HEK293 (cell line): ENCODE data around the gene ZDHHC14.

Experiments
- BCL11B ChIP-seq: fragments of 450-650 bp; formaldehyde crosslinking; IDR thresholded peaks from 2 replicates; pipeline ENCODE4 v1.5.1; 2016; ENCODE audit warnings: low read depth, missing biosample characterization, missing genetic modification characterization
- OVOL3 ChIP-seq: fragments of 450-650 bp; formaldehyde crosslinking; IDR thresholded peaks from 2 replicates; pipeline ENCODE4 v1.5.1; 2016; ENCODE audit warnings: missing biosample characterization, missing genetic modification characterization
- SP2 ChIP-seq: fragments of 450-650 bp; formaldehyde crosslinking; IDR thresholded peaks from 2 replicates; pipeline ENCODE4 v1.5.1; 2016; ENCODE audit warnings: missing biosample characterization, missing genetic modification characterization
- ZNF223 ChIP-seq: fragments of 450-650 bp; formaldehyde crosslinking; IDR thresholded peaks from 2 replicates; pipeline ENCODE4 v1.5.1; 2016; ENCODE audit warnings: missing biosample characterization, missing genetic modification characterization
- ZNF239 ChIP-seq: fragments of 450-650 bp; formaldehyde crosslinking; IDR thresholded peaks from 2 replicates; pipeline ENCODE4 v1.5.1; 2016; ENCODE audit warnings: missing biosample characterization, missing genetic modification characterization
- ZNF350 ChIP-seq: fragments of 450-650 bp; formaldehyde crosslinking; IDR thresholded peaks from 2 replicates; pipeline ENCODE4 v1.5.0; 2017; ENCODE audit warnings: missing biosample characterization, mild to moderate bottlenecking, missing genetic modification characterization
- ZNF366 ChIP-seq: fragments of 450-650 bp; formaldehyde crosslinking; conservative IDR thresholded peaks from 2 replicates; pipeline ENCODE4 v1.5.1; 2016; ENCODE audit warnings: missing biosample characterization, missing genetic modification characterization
- ZNF558 ChIP-seq: fragments of 450-650 bp; formaldehyde crosslinking; IDR thresholded peaks from 2 replicates; pipeline ENCODE4 v1.5.1; 2016; ENCODE audit warnings: missing biosample characterization, missing genetic modification characterization
- TF ChIP-seq, protein P1 (sequence below): fragments of 450-650 bp; formaldehyde crosslinking; IDR thresholded peaks from 2 replicates; pipeline ENCODE4 v1.5.1; 2016; ENCODE audit warnings: missing biosample characterization, missing genetic modification characterization
- TF ChIP-seq, protein P2 (sequence below): fragments of 450-650 bp; formaldehyde crosslinking; IDR thresholded peaks from 2 replicates; pipeline ENCODE4 v1.5.1; 2016; ENCODE audit warnings: missing biosample characterization, missing genetic modification characterization

DNA sequence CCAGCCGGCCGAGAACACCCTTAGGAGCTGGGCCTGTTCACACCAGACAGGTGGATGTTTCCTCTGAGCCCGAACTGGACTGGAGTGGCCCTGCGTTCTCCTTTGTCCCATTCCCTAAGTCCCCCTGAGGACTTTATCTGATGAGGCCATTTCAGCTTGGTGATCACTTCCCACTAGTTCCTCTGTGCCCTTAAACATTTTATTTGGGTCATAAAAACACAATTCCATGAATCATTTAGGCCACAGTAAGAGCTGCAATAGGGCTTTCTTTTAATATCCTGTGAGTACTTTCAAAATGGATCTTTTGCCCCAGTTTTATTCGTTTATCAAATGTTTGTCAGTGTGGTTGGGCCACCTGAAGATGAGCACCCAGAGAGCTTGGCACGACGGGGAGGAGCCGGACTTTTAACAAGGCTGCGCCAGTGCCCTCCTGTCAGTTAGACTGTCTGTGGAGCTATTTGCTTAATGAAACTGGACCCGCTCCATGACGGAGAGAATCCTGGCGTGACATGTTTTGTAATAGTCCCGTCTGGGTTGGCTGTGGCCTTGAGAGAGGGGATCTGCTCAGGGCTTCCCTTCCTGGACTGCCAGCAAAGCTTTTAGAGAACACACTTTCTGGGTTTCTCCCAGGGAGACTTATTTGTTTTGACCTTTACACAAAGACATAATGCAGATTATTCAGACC lies 53.5 kb downstream of the ZDHHC14 start:
- TF ChIP-seq, protein P1, sequence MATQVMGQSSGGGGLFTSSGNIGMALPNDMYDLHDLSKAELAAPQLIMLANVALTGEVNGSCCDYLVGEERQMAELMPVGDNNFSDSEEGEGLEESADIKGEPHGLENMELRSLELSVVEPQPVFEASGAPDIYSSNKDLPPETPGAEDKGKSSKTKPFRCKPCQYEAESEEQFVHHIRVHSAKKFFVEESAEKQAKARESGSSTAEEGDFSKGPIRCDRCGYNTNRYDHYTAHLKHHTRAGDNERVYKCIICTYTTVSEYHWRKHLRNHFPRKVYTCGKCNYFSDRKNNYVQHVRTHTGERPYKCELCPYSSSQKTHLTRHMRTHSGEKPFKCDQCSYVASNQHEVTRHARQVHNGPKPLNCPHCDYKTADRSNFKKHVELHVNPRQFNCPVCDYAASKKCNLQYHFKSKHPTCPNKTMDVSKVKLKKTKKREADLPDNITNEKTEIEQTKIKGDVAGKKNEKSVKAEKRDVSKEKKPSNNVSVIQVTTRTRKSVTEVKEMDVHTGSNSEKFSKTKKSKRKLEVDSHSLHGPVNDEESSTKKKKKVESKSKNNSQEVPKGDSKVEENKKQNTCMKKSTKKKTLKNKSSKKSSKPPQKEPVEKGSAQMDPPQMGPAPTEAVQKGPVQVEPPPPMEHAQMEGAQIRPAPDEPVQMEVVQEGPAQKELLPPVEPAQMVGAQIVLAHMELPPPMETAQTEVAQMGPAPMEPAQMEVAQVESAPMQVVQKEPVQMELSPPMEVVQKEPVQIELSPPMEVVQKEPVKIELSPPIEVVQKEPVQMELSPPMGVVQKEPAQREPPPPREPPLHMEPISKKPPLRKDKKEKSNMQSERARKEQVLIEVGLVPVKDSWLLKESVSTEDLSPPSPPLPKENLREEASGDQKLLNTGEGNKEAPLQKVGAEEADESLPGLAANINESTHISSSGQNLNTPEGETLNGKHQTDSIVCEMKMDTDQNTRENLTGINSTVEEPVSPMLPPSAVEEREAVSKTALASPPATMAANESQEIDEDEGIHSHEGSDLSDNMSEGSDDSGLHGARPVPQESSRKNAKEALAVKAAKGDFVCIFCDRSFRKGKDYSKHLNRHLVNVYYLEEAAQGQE (tag by site-specific recombination), result no peak
- TF ChIP-seq, protein P2, sequence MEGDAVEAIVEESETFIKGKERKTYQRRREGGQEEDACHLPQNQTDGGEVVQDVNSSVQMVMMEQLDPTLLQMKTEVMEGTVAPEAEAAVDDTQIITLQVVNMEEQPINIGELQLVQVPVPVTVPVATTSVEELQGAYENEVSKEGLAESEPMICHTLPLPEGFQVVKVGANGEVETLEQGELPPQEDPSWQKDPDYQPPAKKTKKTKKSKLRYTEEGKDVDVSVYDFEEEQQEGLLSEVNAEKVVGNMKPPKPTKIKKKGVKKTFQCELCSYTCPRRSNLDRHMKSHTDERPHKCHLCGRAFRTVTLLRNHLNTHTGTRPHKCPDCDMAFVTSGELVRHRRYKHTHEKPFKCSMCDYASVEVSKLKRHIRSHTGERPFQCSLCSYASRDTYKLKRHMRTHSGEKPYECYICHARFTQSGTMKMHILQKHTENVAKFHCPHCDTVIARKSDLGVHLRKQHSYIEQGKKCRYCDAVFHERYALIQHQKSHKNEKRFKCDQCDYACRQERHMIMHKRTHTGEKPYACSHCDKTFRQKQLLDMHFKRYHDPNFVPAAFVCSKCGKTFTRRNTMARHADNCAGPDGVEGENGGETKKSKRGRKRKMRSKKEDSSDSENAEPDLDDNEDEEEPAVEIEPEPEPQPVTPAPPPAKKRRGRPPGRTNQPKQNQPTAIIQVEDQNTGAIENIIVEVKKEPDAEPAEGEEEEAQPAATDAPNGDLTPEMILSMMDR, result no peak
- TF ChIP-seq SP2 (tag by site-specific recombination) (no peak), ZNF558 (tag by site-specific recombination) (no peak), ZNF350 (tag by site-specific recombination) (no peak), BCL11B (tag by site-specific recombination) (no peak), OVOL3 (tag by site-specific recombination) (no peak), ZNF223 (tag by site-specific recombination) (no peak), ZNF366 (no peak), ZNF239 (tag by site-specific recombination) (no peak)
